Measurements from ENCODE around the gene SRC.

Gene SRC

GRCh38 chr20:37416100-37416847, 70.3 kb downstream of the SRC start:
- DNase-seq: no peak

- DNase-seq: no peak
Measured at GRCh38 chr20:37416848-37417616, 71.1 kb downstream of the SRC start.

GRCh38 chr20:37417617-37418467, 71.9 kb downstream of the SRC start:
- DNase-seq: no peak

- no peak for DNase-seq
Measured at GRCh38 chr20:37418591-37419109, 72.7 kb downstream of the SRC start.

- no peak for DNase-seq
Measured at GRCh38 chr20:37419307-37419706, 73.4 kb downstream of the SRC start.

GRCh38 chr20:37419774-37420542, 74.0 kb downstream of the SRC start:
- no peak for DNase-seq

- no peak for DNase-seq
Measured at GRCh38 chr20:37420610-37421009, 74.7 kb downstream of the SRC start.

- no peak for DNase-seq
Measured at GRCh38 chr20:37421060-37421905, 75.3 kb downstream of the SRC start.

- DNase-seq: no peak
Measured at GRCh38 chr20:37421988-37422387, 76.0 kb downstream of the SRC start.

- no peak for DNase-seq
Measured at GRCh38 chr20:37422791-37423286, 76.9 kb downstream of the SRC start.

- no peak for DNase-seq
Measured at GRCh38 chr20:37423545-37423944, 77.6 kb downstream of the SRC start.

- DNase-seq: no peak
Measured at GRCh38 chr20:37424062-37424851, 78.3 kb downstream of the SRC start.

GRCh38 chr20:37425103-37425625, 79.2 kb downstream of the SRC start:
- DNase-seq: no peak

GRCh38 chr20:37426106-37426505, 80.2 kb downstream of the SRC start:
- no peak for DNase-seq

- DNase-seq: no peak
Measured at GRCh38 chr20:37426978-37427377, 81.0 kb downstream of the SRC start.

- no peak for DNase-seq
Measured at GRCh38 chr20:37430044-37430443, 84.1 kb downstream of the SRC start.

GRCh38 chr20:37430778-37431460, 85.0 kb downstream of the SRC start:
- DNase-seq: no peak

GRCh38 chr20:37431786-37432185, 85.8 kb downstream of the SRC start:
- no peak for DNase-seq

GRCh38 chr20:37432606-37433005, 86.7 kb downstream of the SRC start:
- DNase-seq: no peak

Data from hematopoietic multipotent progenitor cell treated with erythropoietin and hydrocortisone succinate and interleukin-3 and kit ligand, for 8 days (in vitro differentiated cells).